ENCODE results near the gene HSD17B8.

Gene HSD17B8

DNA sequence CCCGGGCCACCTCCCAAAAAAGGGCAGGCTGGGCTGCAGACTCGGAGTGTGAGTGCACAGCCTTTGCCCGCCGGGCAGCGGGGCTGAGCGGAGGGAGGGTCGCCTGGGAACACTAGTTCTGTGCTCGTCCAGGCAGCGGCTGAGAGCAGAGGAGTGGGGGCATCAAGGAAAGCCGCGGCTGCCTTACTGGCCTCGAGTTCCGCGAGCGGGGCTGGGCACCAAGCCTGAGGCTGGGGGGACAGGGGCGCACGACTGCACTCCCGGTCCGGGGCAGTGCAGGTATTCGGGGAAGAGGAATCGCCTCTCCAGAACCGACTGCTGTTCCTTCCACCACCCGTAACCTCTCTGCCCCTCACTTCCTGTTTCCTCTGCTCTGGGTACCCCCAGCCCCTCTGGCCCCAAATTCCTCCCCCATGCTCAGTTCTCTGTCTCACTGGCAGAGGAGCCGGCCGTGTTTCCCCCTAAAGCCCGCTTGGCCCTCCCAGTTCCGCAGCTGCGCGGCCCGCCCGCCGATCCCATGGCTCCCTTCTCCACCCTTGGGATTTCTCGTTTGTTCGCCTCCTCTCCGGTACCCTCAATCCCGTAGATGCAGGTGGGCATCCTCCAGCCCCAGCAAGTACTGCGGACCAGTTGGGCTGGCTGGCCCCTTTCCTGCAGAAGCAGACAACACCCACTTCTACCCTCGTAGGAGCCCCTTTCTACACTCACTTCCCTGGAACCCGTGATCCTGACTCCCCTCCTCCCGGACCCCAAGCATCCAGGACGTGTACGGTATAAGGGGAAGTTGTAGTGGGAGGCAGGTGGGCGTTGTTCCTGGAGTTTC, 8.9 kb downstream of the HSD17B8 start:
- H2BK120ac ChIP-seq (ENCODE audit: low read depth, low read length): no peak overlapping the region
- peak overlapping the region; percentile 64 to 94 for H3K4ac ChIP-seq (ENCODE audit: low read depth in 1 of 2, low read length in 2 of 2)
- peak overlapping the region; percentile 53 to 95 for H3K4me3 ChIP-seq (ENCODE audit: insufficient read depth in 1 of 2, low read depth in 1 of 2, low read length in 2 of 2)
- H3K14ac ChIP-seq (ENCODE audit: low read length in 2 of 2): peak overlapping the region in 1 of 2 experiments; percentile 53
- DNase-seq: peak; percentile 34
- no peak overlapping the region for H2BK15ac ChIP-seq (ENCODE audit: low read depth, poor library complexity, severe bottlenecking)
- no peak overlapping the region for H3K27ac ChIP-seq (ENCODE audit: low read length, poor library complexity, severe bottlenecking)
- 1% methylated on average over 40 of the region's 43 CpGs for WGBS
- peak overlapping the region; percentile 88 for H4K91ac ChIP-seq (ENCODE audit: low read length)
- no peak overlapping the region for H2AK5ac ChIP-seq (ENCODE audit: low read length, severe bottlenecking)
- H3K4me1 ChIP-seq (ENCODE audit: control insufficient read depth, insufficient read depth, low read depth, low read length): peaks cover 11% of the 10 kb centered on the region
- H2AFZ ChIP-seq (ENCODE audit: low read depth, low read length): no peak overlapping the region
- H2BK5ac ChIP-seq (ENCODE audit: low read depth, low read length, poor library complexity, severe bottlenecking): no peak overlapping the region
- peak overlapping the region; percentile 85 for H3K4me2 ChIP-seq (ENCODE audit: low read length, poor library complexity, severe bottlenecking)
- H2BK12ac ChIP-seq (ENCODE audit: low read length in 2 of 2): peak overlapping the region in 1 of 2 experiments; percentile 33
- peak overlapping the region; percentile 92 for H4K8ac ChIP-seq (ENCODE audit: low read length)
- peaks cover 27 to 29% of the 10 kb centered on the region in 2 experiments for H3K36me3 ChIP-seq (ENCODE audit: control insufficient read depth in 1 of 2, insufficient read depth in 2 of 2, low read depth in 1 of 2, low read length in 2 of 2)
- peaks cover 7 to 25% of the 10 kb centered on the region in 2 experiments for H3K27me3 ChIP-seq (ENCODE audit: control insufficient read depth in 1 of 2, insufficient read depth in 1 of 2, low read length in 2 of 2)
- no peaks in the 10 kb centered on the region for H3K9me3 ChIP-seq (ENCODE audit: control insufficient read depth, low read length)
- peak overlapping the region in 1 of 2 experiments; percentile 15 for H3K23ac ChIP-seq (ENCODE audit: low read length in 2 of 2)
- H3K79me1 ChIP-seq (replicated peaks; ENCODE audit: low read length, poor library complexity, severe bottlenecking): peaks cover 5% of the 10 kb centered on the region
- H3K18ac ChIP-seq (ENCODE audit: low read depth in 1 of 2, low read length in 2 of 2): peak overlapping the region; percentile 79 to 80
- H3K9ac ChIP-seq (ENCODE audit: low read length): peak overlapping the region; percentile 89

DNA sequence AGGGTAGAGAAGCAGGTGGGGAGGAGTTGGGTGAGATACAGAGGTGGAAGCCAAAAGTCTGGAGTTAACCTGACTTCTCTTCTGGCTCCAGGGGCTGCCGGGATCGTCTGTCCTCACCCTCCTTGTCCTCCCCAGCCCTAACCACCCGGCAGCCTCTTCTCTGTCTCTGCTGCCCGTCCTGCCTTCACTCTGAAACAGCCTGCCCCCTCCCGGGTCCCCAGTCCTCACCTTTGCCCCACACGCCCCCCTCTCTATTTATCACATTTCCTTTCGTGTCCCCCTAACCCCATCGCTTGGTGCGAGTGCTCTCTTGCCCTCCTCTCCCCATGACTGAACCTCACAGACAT, 9.5 kb downstream of the HSD17B8 start:
- 41% methylated on average over 9 of the region's 9 CpGs for WGBS
- no peak for DNase-seq
- H3K4me2 ChIP-seq (ENCODE audit: low read length, poor library complexity, severe bottlenecking): peak overlapping the region; percentile 85

DNA sequence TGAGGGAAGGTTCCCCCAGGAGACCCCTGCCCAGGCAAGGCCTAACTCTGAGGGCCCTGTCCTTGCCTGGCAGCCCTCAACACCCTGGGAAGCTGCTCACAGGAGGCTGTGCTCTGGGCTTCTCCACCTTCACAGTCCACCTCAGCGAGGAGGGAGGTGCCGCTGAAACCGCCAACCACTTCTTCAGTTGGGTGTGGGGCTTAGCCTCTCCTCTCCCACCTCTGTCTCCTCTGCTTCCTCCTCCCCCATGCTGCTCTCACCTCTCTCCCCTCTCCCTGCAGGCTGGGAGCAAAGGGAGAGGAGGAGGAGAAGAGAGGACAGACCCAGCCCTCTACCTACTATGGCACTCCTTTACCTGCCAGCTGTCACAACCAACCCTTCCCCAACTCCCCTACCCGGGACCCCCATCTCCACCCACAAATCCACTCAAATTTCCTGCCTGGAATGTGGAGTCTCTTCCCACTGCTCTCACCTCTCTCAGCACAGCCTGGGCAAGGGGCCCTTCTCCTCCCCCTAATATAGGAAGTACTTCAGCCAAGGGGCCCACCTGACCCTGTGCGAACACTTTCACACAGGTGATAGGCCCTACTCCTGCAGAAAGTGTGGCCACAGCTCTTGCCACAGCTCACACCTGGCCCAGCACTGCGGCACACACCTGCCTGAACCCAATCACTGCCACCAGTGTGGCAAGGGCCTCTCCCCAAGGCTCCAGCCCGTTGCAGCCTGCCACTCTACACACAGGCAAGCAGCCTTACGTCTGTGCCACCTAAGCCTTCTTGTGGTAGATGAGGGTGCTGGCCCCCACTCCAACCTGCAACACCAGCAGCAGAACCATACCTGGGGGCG, 11.0 kb downstream of the HSD17B8 start:
- DNase-seq: no peak
- 71% methylated on average over 6 of the region's 9 CpGs for WGBS

More for the DNA sequence above, 9.5 kb downstream of the HSD17B8 start:
- no peak overlapping the region for H3K27ac ChIP-seq (ENCODE audit: low read length, poor library complexity, severe bottlenecking)
- H2BK5ac ChIP-seq (ENCODE audit: low read depth, low read length, poor library complexity, severe bottlenecking): no peak overlapping the region
- H3K9me3 ChIP-seq (ENCODE audit: control insufficient read depth, low read length): no peaks in the 10 kb centered on the region
- peaks cover 7 to 28% of the 10 kb centered on the region in 2 experiments for H3K27me3 ChIP-seq (ENCODE audit: control insufficient read depth in 1 of 2, insufficient read depth in 1 of 2, low read length in 2 of 2)
- no peak overlapping the region for H2AK5ac ChIP-seq (ENCODE audit: low read length, severe bottlenecking)
- peak overlapping the region in 1 of 2 experiments; percentile 14 for H3K18ac ChIP-seq (ENCODE audit: low read depth in 1 of 2, low read length in 2 of 2)
- H4K91ac ChIP-seq (ENCODE audit: low read length): no peak overlapping the region
- peaks cover 11% of the 10 kb centered on the region for H3K4me1 ChIP-seq (ENCODE audit: control insufficient read depth, insufficient read depth, low read depth, low read length)
- H2BK15ac ChIP-seq (ENCODE audit: low read depth, poor library complexity, severe bottlenecking): peak overlapping the region; percentile 31
- H3K4me3 ChIP-seq (ENCODE audit: insufficient read depth in 1 of 2, low read depth in 1 of 2, low read length in 2 of 2): peak overlapping the region in 1 of 2 experiments; percentile 95
- H3K79me1 ChIP-seq (replicated peaks; ENCODE audit: low read length, poor library complexity, severe bottlenecking): peaks cover 5% of the 10 kb centered on the region
- H3K36me3 ChIP-seq (ENCODE audit: control insufficient read depth in 1 of 2, insufficient read depth in 2 of 2, low read depth in 1 of 2, low read length in 2 of 2): peaks cover 27 to 29% of the 10 kb centered on the region in 2 experiments
- no peak overlapping the region for H3K23ac ChIP-seq (ENCODE audit: low read length in 2 of 2)
- H2BK120ac ChIP-seq (ENCODE audit: low read depth, low read length): no peak overlapping the region
- no peak overlapping the region for H2BK12ac ChIP-seq (ENCODE audit: low read length in 2 of 2)
- H2AFZ ChIP-seq (ENCODE audit: low read depth, low read length): no peak overlapping the region
- H3K9ac ChIP-seq (ENCODE audit: low read length): peak overlapping the region; percentile 89
- peak overlapping the region in 1 of 2 experiments; percentile 7 for H3K4ac ChIP-seq (ENCODE audit: low read depth in 1 of 2, low read length in 2 of 2)
- peak overlapping the region; percentile 92 for H4K8ac ChIP-seq (ENCODE audit: low read length)
- no peak overlapping the region for H3K14ac ChIP-seq (ENCODE audit: low read length in 2 of 2)

More for the DNA sequence above, 11.0 kb downstream of the HSD17B8 start:
- Histone ChIP-seq H3K36me3 (ENCODE audit: control insufficient read depth in 1 of 2, insufficient read depth in 2 of 2, low read depth in 1 of 2, low read length in 2 of 2) (peaks cover 16 to 19% of the 10 kb centered on the region in 2 experiments), H3K18ac (ENCODE audit: low read depth in 1 of 2, low read length in 2 of 2) (no peak overlapping the region), H3K4me2 (ENCODE audit: low read length, poor library complexity, severe bottlenecking) (no peak overlapping the region), H3K4me1 (ENCODE audit: control insufficient read depth, insufficient read depth, low read depth, low read length) (peaks cover 11% of the 10 kb centered on the region), H2AFZ (ENCODE audit: low read depth, low read length) (no peak overlapping the region), H2BK12ac (ENCODE audit: low read length in 2 of 2) (no peak overlapping the region), H2AK5ac (ENCODE audit: low read length, severe bottlenecking) (no peak overlapping the region), H3K27ac (ENCODE audit: low read length, poor library complexity, severe bottlenecking) (no peak overlapping the region), H3K27me3 (ENCODE audit: control insufficient read depth in 1 of 2, insufficient read depth in 1 of 2, low read length in 2 of 2) (peaks cover 16 to 28% of the 10 kb centered on the region in 2 experiments), H3K23ac (ENCODE audit: low read length in 2 of 2) (no peak overlapping the region), H4K91ac (ENCODE audit: low read length) (peak overlapping the region; percentile 64), H4K8ac (ENCODE audit: low read length) (no peak overlapping the region), H2BK120ac (ENCODE audit: low read depth, low read length) (no peak overlapping the region), H3K9me3 (ENCODE audit: control insufficient read depth, low read length) (no peaks in the 10 kb centered on the region), H3K4ac (ENCODE audit: low read depth in 1 of 2, low read length in 2 of 2) (no peak overlapping the region), H2BK15ac (ENCODE audit: low read depth, poor library complexity, severe bottlenecking) (no peak overlapping the region), H3K79me1 (replicated peaks; ENCODE audit: low read length, poor library complexity, severe bottlenecking) (peaks cover 3% of the 10 kb centered on the region), H3K14ac (ENCODE audit: low read length in 2 of 2) (no peak overlapping the region), H3K4me3 (ENCODE audit: insufficient read depth in 1 of 2, low read depth in 1 of 2, low read length in 2 of 2) (no peak overlapping the region), H2BK5ac (ENCODE audit: low read depth, low read length, poor library complexity, severe bottlenecking) (no peak overlapping the region), H3K9ac (ENCODE audit: low read length) (no peak overlapping the region)

All from mesenchymal stem cell (in vitro differentiated cells and primary cell).